A549 (cell line): ENCODE data around the gene RPS6KA1. TPM values are rescaled to one million over a fixed set of nuclear protein-coding genes. Genes with fewer than 3 reads are reported as not detected.

Source experiments
- ATAC-seq, 2 experiments: fragments of 200-7000 bp in 1 of 2; fragments of >200 bp in 1 of 2; cut with Nextera tagmentation in 1 of 2; cut with Tn5 transposase in 1 of 2; 3 replicates each; pipeline versions ENCODE4 v1.8.0 to v1.9.1; 2018 to 2020; ENCODE audit warnings: mild to moderate bottlenecking in 1 of 2, moderate library complexity in 1 of 2
- CTCF ChIA-PET: fragments of 300-600 bp; sonication (Branson Sonifier 250); formaldehyde crosslinking; extraction: SDS; loops from one replicate; lab custom pipeline; 2021; ENCODE audit warnings: antibody characterized with exemption, inconsistent platforms; lab: Yijun Ruan, JAX
- POLR2A ChIA-PET: fragments of 350-600 bp; formaldehyde crosslinking; extraction: SDS; loops from one replicate; lab custom pipeline; 2021; ENCODE audit warnings: antibody characterized with exemption, inconsistent platforms; lab: Yijun Ruan, JAX
- DNase-seq, 2 experiments: peaks; one replicate each; pipeline versions ENCODE4 v3.0.0 to v3.0.0-alpha.2; 2011 to 2016; ENCODE audit warnings: low read depth in 1 of 2, low spot score in 1 of 2
- FAIRE-seq: peaks from 2 replicates; lab custom pipeline; 2011; peaks lifted over from hg19 to GRCh38; lab: Jason Lieb, UNC
- H3K27ac ChIP-seq, 2 experiments: fragments of >200 bp; sonication (Bioruptor Twin); formaldehyde crosslinking; 3 replicates each; pipeline ENCODE4 v1.5.1; 2016 to 2017
- H3K4me1 ChIP-seq: fragments of >200 bp; sonication (Bioruptor Twin); formaldehyde crosslinking; 3 replicates; pipeline ENCODE4 v1.6.1; 2016
- H3K4me2 ChIP-seq: fragments of >200 bp; sonication (Bioruptor Twin); formaldehyde crosslinking; 3 replicates; pipeline ENCODE4 v1.6.1; 2016
- H3K4me3 ChIP-seq: fragments of >200 bp; sonication (Bioruptor Twin); formaldehyde crosslinking; 3 replicates; pipeline ENCODE4 v1.5.1; 2016
- H3K9me3 ChIP-seq: fragments of >200 bp; sonication (Bioruptor Twin); formaldehyde crosslinking; 3 replicates; pipeline ENCODE4 v1.6.1; 2016
- BHLHE40 ChIP-seq: IDR thresholded peaks from 2 replicates; pipeline ENCODE4 v1.6.1; 2012; ENCODE audit warnings: low read depth, low read length, inconsistent platforms
- CHD2 ChIP-seq: fragments of 150-350 bp; IDR thresholded peaks from 2 replicates; pipeline ENCODE4 v1.6.1; 2014; ENCODE audit warnings: low read length; ENCODE audit not compliant: partially characterized antibody
- CHD4 ChIP-seq: fragments of 200-600 bp; sonication (generic); IDR thresholded peaks from 2 replicates; pipeline ENCODE4 v1.6.1; 2016; ENCODE audit warnings: antibody characterized with exemption, mild to moderate bottlenecking, borderline replicate concordance
- CTCF ChIP-seq: fragments of >200 bp; sonication (Bioruptor Twin); formaldehyde crosslinking; IDR thresholded peaks from 3 replicates; pipeline ENCODE4 v1.5.1; 2016
- EHF ChIP-seq: fragments of 250-450 bp; sonication (Bioruptor Pico); IDR thresholded peaks from 2 replicates; pipeline ENCODE4 v1.5.0; 2020; ENCODE audit warnings: mild to moderate bottlenecking
- EHMT2 ChIP-seq: fragments of 200-600 bp; sonication (generic); IDR thresholded peaks from 2 replicates; pipeline ENCODE4 v1.6.1; 2016; ENCODE audit warnings: antibody characterized with exemption, low read depth, mild to moderate bottlenecking, moderate library complexity
- EP300 ChIP-seq, 2 experiments: fragments of >200 bp; sonication (Bioruptor Twin); formaldehyde crosslinking; IDR thresholded peaks; 2 replicates in 1 of 2; 3 replicates in 1 of 2; pipeline ENCODE4 v1.6.1; 2016 to 2017
- HDAC2 ChIP-seq: fragments of 200-600 bp; sonication (generic); IDR thresholded peaks from 2 replicates; pipeline ENCODE4 v1.6.1; 2016
- HES2 ChIP-seq: fragments of >200 bp; sonication (Bioruptor Twin); formaldehyde crosslinking; IDR thresholded peaks from 2 replicates; pipeline ENCODE4 v1.6.1; 2016
- HEYL ChIP-seq: fragments of 250-450 bp; sonication (Bioruptor Pico); IDR thresholded peaks from 2 replicates; pipeline ENCODE4 v1.8.0; 2021; ENCODE audit warnings: mild to moderate bottlenecking, moderate library complexity
- HMGXB4 ChIP-seq: fragments of 250-450 bp; sonication (Bioruptor Pico); IDR thresholded peaks from 2 replicates; pipeline ENCODE4 v1.5.0; 2021; ENCODE audit warnings: mild to moderate bottlenecking, moderate library complexity, borderline replicate concordance
- JUNB ChIP-seq: fragments of >200 bp; sonication (Bioruptor Twin); formaldehyde crosslinking; IDR thresholded peaks from 2 replicates; pipeline ENCODE4 v1.6.1; 2016
- KDM5A ChIP-seq: fragments of 200-600 bp; sonication (generic); IDR thresholded peaks from 2 replicates; pipeline ENCODE4 v1.6.1; 2016; ENCODE audit warnings: antibody characterized with exemption, mild to moderate bottlenecking
- MAFK ChIP-seq: fragments of 450-650 bp; IDR thresholded peaks from 2 replicates; pipeline ENCODE4 v1.6.1; 2014; ENCODE audit not compliant: partially characterized antibody
- MAX ChIP-seq: IDR thresholded peaks from 2 replicates; pipeline ENCODE4 v1.6.1; 2012
- MAZ ChIP-seq: fragments of 150-350 bp; IDR thresholded peaks from 2 replicates; pipeline ENCODE4 v1.6.1; 2014; ENCODE audit warnings: antibody characterized with exemption, low read depth, low read length, borderline replicate concordance
- MYC ChIP-seq: IDR thresholded peaks from 2 replicates; pipeline ENCODE4 v1.6.1; 2012; ENCODE audit warnings: mild to moderate bottlenecking, inconsistent platforms, low read length, improper control_type of control experiment, borderline replicate concordance
- NFE2L2 ChIP-seq: fragments of 150-350 bp; conservative IDR thresholded peaks from 2 replicates; pipeline ENCODE4 v1.6.1; 2014; ENCODE audit warnings: low read length
- PBX3 ChIP-seq: IDR thresholded peaks from 2 replicates; pipeline ENCODE4 v1.6.1; 2012
- RFX5 ChIP-seq: fragments of 450-650 bp; IDR thresholded peaks from 2 replicates; pipeline ENCODE4 v1.7.1; 2014; ENCODE audit warnings: antibody characterized with exemption, mild to moderate bottlenecking, moderate library complexity
- TP53 ChIP-seq: fragments of 250-450 bp; sonication (Bioruptor Pico); IDR thresholded peaks from 2 replicates; pipeline ENCODE4 v1.5.0; 2021; ENCODE audit warnings: mild to moderate bottlenecking, moderate library complexity
- ZC3H11A ChIP-seq: fragments of 450-650 bp; IDR thresholded peaks from 2 replicates; pipeline ENCODE4 v1.6.1; 2014; ENCODE audit warnings: antibody characterized with exemption, mild to moderate bottlenecking
- WGBS: methylation state at CpG from one replicate; pipeline ENCODE4 v1.1.6; 2017; ENCODE audit errors: missing lambda C conversion rate; 5-methylcytosine and 5-hydroxymethylcytosine counted together
- polyA plus RNA-seq, 4 experiments: library from polyadenylated mRNA; depleted of rRNA in 3 of 4; stranded (reverse); fragments of >200 nt; fragmentation: RNase III in 1 of 4; extraction: RNeasy Plus Mini Kit Qiagen cat#74134 plus additional on column Dnase treatment in 1 of 4; gene quantifications; 2 replicates in 3 of 4; 3 replicates in 1 of 4; pipeline ENCODE4 v1.2.3, GENCODE V29; 2011 to 2017
- TF ChIP-seq, protein P1 (sequence below): fragments of 450-650 bp; IDR thresholded peaks from 2 replicates; pipeline ENCODE4 v1.6.1; 2014; ENCODE audit warnings: antibody characterized with exemption

Gene RPS6KA1
- polyA plus RNA-seq, 2 of the 4 experiments (the other 2 are of a cell fraction), result 9.8 to 12.4 TPM

DNA sequence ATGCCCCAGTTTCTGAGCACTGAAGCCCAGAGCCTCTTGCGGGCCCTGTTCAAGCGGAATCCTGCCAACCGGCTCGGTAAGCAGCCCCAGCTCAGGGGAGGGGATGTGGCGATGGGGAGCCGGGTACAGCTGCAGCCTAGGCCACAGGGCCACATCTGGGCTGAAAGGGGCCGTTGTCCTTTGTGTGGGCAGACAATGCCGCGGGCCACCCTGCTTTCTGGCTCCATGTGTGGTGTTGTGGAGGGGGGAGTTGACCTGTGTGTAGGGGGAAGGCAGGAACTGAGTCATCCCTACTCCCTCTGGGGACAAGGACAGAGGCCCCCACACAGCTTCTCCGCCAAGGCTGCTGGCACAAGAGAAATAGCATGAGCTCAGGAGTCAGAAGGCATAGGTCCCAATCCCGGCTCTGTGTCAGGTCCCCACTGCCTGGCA, 26.0 kb downstream of the RPS6KA1 start:
- H3K27ac ChIP-seq, result no peak overlapping the region
- 100% methylated on average over 2 of the region's 11 CpGs for WGBS
- ChIA-PET CTCF (interaction anchor here (2.8 kb wide), 1 partner anchor 18 kb away, joined by 9 read pairs; no protein-coding TSS in a partner anchor), POLR2A (no interaction called here)
- no peak overlapping the region for H3K4me2 ChIP-seq
- H3K9me3 ChIP-seq, result no peaks in the 10 kb centered on the region
- FAIRE-seq (no peak), ATAC-seq (no peak), DNase-seq (no peak)
- no peak overlapping the region for H3K4me3 ChIP-seq
- no peaks in the 10 kb centered on the region for H3K4me1 ChIP-seq
- TF ChIP-seq HES2, result no peak
- TF ChIP-seq ZC3H11A, result no peak
- TF ChIP-seq MAZ, result no peak
- TF ChIP-seq KDM5A, result no peak
- no peak for TF ChIP-seq CHD4
- TF ChIP-seq BHLHE40, result no peak
- no peak for TF ChIP-seq HDAC2

GRCh38 chr1:26556111-26556510, 26.6 kb downstream of the RPS6KA1 start:
- FAIRE-seq (no peak), ATAC-seq (no peak)

GRCh38 chr1:26557008-26557407, 27.4 kb downstream of the RPS6KA1 start:
- no peak for ATAC-seq
- no peak for DNase-seq
- ChIA-PET POLR2A (interaction anchor here (0.5 kb wide), 1 partner anchor 153 kb away, joined by 3 read pairs; no protein-coding TSS in a partner anchor), CTCF (interaction anchor here (1.0 to 1.1 kb wide), 2 partner anchors 9 to 57 kb away, joined by 4 to 5 read pairs; no protein-coding TSS in a partner anchor)
- no peak for FAIRE-seq
- H3K4me2 ChIP-seq, result no peak overlapping the region
- WGBS, result 93% methylated on average over 14 of the region's 14 CpGs
- H3K27ac ChIP-seq, result no peak overlapping the region
- no peaks in the 10 kb centered on the region for H3K4me1 ChIP-seq
- no peaks in the 10 kb centered on the region for H3K9me3 ChIP-seq
- no peak overlapping the region for H3K4me3 ChIP-seq
- TF ChIP-seq JUNB (no peak), MAFK (no peak), HMGXB4 (no peak), KDM5A (no peak), EHMT2 (no peak), EP300 (IDR thresholded peaks at IDR 0.05) (no peak), MAX (no peak), HEYL (CRISPR knock-in tag) (no peak), CTCF (no peak), RFX5 (no peak), MYC (no peak), PBX3 (no peak)

More at GRCh38 chr1:26556111-26556510, 26.6 kb downstream of the RPS6KA1 start:
- Histone ChIP-seq H3K27ac (no peak overlapping the region), H3K4me1 (no peaks in the 10 kb centered on the region), H3K9me3 (no peaks in the 10 kb centered on the region), H3K4me2 (no peak overlapping the region)
- POLR2A ChIA-PET, result no interaction called here
- 53% methylated on average over 2 of the region's 2 CpGs for WGBS
- TF ChIP-seq CHD2 (no peak), TP53 (no peak), EHF (CRISPR knock-in tag) (no peak), NFE2L2 (no peak), ZC3H11A (no peak), HMGXB4 (no peak), MAX (no peak), MAZ (no peak)
- TF ChIP-seq, protein P1, sequence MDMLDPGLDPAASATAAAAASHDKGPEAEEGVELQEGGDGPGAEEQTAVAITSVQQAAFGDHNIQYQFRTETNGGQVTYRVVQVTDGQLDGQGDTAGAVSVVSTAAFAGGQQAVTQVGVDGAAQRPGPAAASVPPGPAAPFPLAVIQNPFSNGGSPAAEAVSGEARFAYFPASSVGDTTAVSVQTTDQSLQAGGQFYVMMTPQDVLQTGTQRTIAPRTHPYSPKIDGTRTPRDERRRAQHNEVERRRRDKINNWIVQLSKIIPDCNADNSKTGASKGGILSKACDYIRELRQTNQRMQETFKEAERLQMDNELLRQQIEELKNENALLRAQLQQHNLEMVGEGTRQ, result no peak
- TF ChIP-seq, all 56 proteins: peak for 0
- DNase-seq, result no peak
- CTCF ChIA-PET, result interaction anchor here (0.6 to 1.0 kb wide), 4 partner anchors 31 to 56 kb away, joined by 3 to 5 read pairs (median 4); no protein-coding TSS in a partner anchor
- no peak overlapping the region for H3K4me3 ChIP-seq
